Fibroblast of pulmonary artery (primary cell): ENCODE data around the gene QRICH2.

ENCODE experiments used
- DNase-seq: peaks from one replicate; pipeline ENCODE4 v3.0.0-alpha.2; 2010; ENCODE audit warnings: low read depth
- H3K4me3 ChIP-seq: replicated peaks from 2 replicates; pipeline ENCODE4 v1.5.1; 2011; ENCODE audit warnings: low read depth, mild to moderate bottlenecking, control low read depth, low read length, moderate library complexity
- TF ChIP-seq, protein P1 (sequence below): IDR thresholded peaks from 2 replicates; pipeline ENCODE4 v1.5.1; 2011; ENCODE audit warnings: mild to moderate bottlenecking, control low read depth, low read length, inconsistent platforms; ENCODE audit errors: missing control alignments

Gene QRICH2

GRCh38 chr17:76278268-76278908, 29.7 kb downstream of the QRICH2 start:
- TF ChIP-seq, protein P1, sequence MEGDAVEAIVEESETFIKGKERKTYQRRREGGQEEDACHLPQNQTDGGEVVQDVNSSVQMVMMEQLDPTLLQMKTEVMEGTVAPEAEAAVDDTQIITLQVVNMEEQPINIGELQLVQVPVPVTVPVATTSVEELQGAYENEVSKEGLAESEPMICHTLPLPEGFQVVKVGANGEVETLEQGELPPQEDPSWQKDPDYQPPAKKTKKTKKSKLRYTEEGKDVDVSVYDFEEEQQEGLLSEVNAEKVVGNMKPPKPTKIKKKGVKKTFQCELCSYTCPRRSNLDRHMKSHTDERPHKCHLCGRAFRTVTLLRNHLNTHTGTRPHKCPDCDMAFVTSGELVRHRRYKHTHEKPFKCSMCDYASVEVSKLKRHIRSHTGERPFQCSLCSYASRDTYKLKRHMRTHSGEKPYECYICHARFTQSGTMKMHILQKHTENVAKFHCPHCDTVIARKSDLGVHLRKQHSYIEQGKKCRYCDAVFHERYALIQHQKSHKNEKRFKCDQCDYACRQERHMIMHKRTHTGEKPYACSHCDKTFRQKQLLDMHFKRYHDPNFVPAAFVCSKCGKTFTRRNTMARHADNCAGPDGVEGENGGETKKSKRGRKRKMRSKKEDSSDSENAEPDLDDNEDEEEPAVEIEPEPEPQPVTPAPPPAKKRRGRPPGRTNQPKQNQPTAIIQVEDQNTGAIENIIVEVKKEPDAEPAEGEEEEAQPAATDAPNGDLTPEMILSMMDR, result no peak
- H3K4me3 ChIP-seq, result no peak overlapping the region
- no peak for DNase-seq

DNA sequence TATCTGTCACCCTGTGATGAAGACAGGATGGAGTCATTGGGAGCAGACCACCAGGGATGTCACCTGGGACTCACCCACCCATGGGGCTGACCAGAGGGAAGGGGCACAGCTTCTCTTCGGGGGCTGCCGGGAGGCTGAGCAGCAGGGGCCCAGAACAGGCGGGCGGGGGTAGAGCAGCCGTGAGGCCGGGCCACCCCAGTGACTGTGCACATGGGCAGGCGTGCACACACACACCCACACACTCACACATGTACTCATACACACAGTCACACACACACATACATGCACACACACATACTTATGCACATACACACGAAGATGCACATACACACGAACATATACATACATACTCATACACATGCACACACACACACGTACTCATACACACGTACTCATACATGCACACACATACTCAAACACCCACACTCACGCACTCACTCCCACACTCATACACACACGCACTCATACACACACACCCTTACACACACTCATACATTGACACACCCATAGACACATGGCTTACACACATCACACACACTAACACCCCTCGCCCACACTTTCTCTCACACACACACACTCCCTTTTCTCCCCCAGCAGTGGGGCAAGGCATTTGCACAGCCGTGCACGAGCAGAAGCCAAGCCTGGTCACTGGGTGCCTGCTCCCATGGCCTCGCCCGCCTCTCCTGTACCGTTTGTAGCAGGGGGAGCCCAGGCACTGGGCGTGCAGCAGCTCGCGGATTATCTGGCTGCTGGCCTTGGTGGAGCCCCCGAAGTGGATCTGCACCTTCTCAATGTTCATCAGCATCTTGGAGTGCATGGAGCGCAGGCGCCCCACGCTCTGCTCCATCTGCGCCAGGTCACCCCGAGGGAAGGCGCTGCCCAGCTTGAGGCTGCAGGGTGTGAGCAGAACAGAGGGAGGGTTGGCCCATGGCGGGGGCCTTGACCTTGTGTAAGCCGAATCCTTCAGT, 30.5 kb downstream of the QRICH2 start:
- no peak overlapping the region for H3K4me3 ChIP-seq
- no peak for DNase-seq
- TF ChIP-seq, protein P1, result no peak

GRCh38 chr17:76276461-76277299, 31.4 kb downstream of the QRICH2 start:
- TF ChIP-seq, protein P1, result no peak
- no peak overlapping the region for H3K4me3 ChIP-seq
- DNase-seq, result no peak

DNA sequence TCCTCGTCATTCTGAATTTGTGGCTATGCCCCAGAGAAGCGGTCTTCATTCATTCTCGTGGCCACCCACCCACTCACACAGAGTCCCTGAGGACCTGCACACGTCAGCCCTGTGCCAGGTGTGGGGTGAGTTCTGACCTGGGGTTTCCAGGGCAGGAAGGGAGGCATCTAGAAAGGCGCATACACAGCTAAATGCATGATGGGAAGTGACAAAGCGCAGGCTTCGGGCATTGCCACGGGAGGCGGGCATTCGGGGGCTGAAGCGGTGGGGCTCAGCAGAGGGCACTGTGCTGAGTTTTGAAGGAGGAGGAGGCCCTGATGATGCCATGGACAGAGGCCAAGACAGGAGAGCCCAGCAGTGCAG, 32.0 kb downstream of the QRICH2 start:
- TF ChIP-seq, protein P1, result no peak
- no peak overlapping the region for H3K4me3 ChIP-seq
- DNase-seq, result no peak

GRCh38 chr17:76275382-76276068, 32.6 kb downstream of the QRICH2 start:
- TF ChIP-seq, protein P1, result no peak
- no peak overlapping the region for H3K4me3 ChIP-seq
- no peak for DNase-seq
